ENCODE measurements around the gene TRIM62.

- TF ChIP-seq CTCF (IDR thresholded peaks at IDR 0.05) (no peak), POLR2A (IDR thresholded peaks at IDR 0.05) (no peak)
Observed at GRCh38 chr1:33151116-33151515, 30.7 kb downstream of the TRIM62 start.
